Keratinocyte (primary cell): ENCODE measurements around the gene MED15.

Source experiments
- CTCF ChIP-seq, 3 experiments: IDR thresholded peaks in 1 of 3; conservative IDR thresholded peaks in 1 of 3; optimal IDR thresholded peaks in 1 of 3; 2 replicates in 2 of 3; 3 replicates in 1 of 3; pipeline versions ENCODE3 to v1.5.1; 2011; ENCODE audit warnings: low read length in 3 of 3, mild to moderate bottlenecking in 3 of 3, moderate library complexity in 2 of 3, control low read depth in 1 of 3, inconsistent platforms in 1 of 3; ENCODE audit not compliant: insufficient read depth in 2 of 3; ENCODE audit errors: extremely low read depth in 1 of 3
- EZH2 ChIP-seq: IDR thresholded peaks from one replicate; pipeline ENCODE4 v1.6.1; 2012; ENCODE audit warnings: inconsistent platforms, mild to moderate bottlenecking, low read length, moderate library complexity

DNA sequence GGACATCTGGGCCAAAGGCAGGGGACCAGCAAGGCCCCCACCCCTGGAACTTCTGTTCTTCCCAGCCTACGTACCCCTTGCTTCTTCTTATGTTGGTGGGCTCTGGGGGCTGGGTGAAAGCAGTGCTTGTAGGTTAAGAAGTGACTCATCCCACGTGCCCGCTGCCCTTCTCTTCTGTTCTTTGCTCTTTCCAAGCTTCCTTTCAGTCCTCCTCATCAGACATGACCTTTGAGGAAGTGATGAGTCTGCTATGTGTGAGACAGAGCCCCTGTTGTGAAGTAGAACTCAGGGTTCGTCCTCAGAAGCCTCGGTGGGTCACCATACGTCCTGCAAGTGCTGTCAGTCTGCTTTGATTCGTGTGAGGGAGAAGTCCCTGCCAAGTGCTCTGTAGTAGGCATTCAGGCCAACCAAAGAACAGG, 12.7 kb downstream of the MED15 start:
- no peak for TF ChIP-seq EZH2
- TF ChIP-seq CTCF (optimal IDR thresholded peaks at IDR 0.05 in 1 of 3, IDR thresholded peaks at IDR 0.05 in 1 of 3, conservative IDR thresholded peaks at IDR 0.05 in 1 of 3; ENCODE audit: extremely low read depth in 1 of 3, insufficient read depth in 2 of 3, low read length in 3 of 3) = no peak
